Fibroblast of the aortic adventitia (primary cell): Measurements from ENCODE around the gene MAP3K7. TPM values are rescaled to one million over a fixed set of nuclear protein-coding genes. Genes with fewer than 3 reads are reported as not detected.

ENCODE experiments used
- DNase-seq: peaks from one replicate; pipeline ENCODE4 v3.0.0-alpha.2; 2010; ENCODE audit warnings: low read depth
- H3K4me3 ChIP-seq: 2 replicates; pipeline ENCODE4 v1.5.1; 2011; ENCODE audit warnings: low read depth, mild to moderate bottlenecking, control low read depth, low read length, moderate library complexity
- total RNA-seq: library from RNA; depleted of rRNA; stranded (reverse); fragments of >200 nt; gene quantifications from 2 replicates; pipeline ENCODE4 v1.2.3, GENCODE V29; 2012; ENCODE audit warnings: low replicate concordance
- TF ChIP-seq, protein P1 (sequence below): IDR thresholded peaks from 2 replicates; pipeline ENCODE4 v1.5.1; 2011; ENCODE audit warnings: mild to moderate bottlenecking, low read length, control low read depth, inconsistent platforms; ENCODE audit not compliant: insufficient read depth

MAP3K7 gene
- total RNA-seq, 1 donor = 36.0 TPM

GRCh38 chr6:90495216-90495817, 91.6 kb downstream of the MAP3K7 start:
- H3K4me3 ChIP-seq = no peak overlapping the region
- TF ChIP-seq, protein P1, sequence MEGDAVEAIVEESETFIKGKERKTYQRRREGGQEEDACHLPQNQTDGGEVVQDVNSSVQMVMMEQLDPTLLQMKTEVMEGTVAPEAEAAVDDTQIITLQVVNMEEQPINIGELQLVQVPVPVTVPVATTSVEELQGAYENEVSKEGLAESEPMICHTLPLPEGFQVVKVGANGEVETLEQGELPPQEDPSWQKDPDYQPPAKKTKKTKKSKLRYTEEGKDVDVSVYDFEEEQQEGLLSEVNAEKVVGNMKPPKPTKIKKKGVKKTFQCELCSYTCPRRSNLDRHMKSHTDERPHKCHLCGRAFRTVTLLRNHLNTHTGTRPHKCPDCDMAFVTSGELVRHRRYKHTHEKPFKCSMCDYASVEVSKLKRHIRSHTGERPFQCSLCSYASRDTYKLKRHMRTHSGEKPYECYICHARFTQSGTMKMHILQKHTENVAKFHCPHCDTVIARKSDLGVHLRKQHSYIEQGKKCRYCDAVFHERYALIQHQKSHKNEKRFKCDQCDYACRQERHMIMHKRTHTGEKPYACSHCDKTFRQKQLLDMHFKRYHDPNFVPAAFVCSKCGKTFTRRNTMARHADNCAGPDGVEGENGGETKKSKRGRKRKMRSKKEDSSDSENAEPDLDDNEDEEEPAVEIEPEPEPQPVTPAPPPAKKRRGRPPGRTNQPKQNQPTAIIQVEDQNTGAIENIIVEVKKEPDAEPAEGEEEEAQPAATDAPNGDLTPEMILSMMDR = no peak
- no peak for DNase-seq

- TF ChIP-seq, protein P1 = no peak
- DNase-seq = peak; percentile 22
- no peak overlapping the region for H3K4me3 ChIP-seq
Observed at GRCh38 chr6:90494067-90494780, 92.6 kb downstream of the MAP3K7 start.

DNA sequence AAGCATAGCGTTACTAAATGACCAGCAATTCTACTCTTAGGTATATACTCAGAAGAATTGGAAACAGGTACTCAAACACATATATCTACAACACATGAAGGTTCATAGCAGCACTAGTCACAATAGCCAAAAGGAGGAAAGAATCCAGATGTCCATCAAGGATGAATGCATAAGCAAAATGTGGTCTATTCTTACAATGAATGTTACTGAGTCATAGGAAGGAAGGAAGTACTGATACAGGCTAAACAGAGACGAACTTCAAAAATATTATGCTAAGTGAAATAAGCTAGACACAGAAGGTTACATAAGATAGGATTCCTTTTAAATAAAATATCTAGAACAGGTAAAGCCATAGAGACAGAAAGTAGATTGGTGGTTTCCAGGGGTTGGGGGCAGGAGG, 93.5 kb downstream of the MAP3K7 start:
- peak; percentile 71 for DNase-seq
- TF ChIP-seq, protein P1 = no peak

GRCh38 chr6:90492798-90493197, 94.1 kb downstream of the MAP3K7 start:
- no peak for DNase-seq
- H3K4me3 ChIP-seq = no peak overlapping the region
- TF ChIP-seq, protein P1 = no peak

More for the DNA sequence above, 93.5 kb downstream of the MAP3K7 start:
- no peak overlapping the region for H3K4me3 ChIP-seq

- H3K4me3 ChIP-seq = no peak overlapping the region
- DNase-seq = no peak
- TF ChIP-seq, protein P1 = no peak
Observed at GRCh38 chr6:90492369-90492768, 94.5 kb downstream of the MAP3K7 start.

DNA sequence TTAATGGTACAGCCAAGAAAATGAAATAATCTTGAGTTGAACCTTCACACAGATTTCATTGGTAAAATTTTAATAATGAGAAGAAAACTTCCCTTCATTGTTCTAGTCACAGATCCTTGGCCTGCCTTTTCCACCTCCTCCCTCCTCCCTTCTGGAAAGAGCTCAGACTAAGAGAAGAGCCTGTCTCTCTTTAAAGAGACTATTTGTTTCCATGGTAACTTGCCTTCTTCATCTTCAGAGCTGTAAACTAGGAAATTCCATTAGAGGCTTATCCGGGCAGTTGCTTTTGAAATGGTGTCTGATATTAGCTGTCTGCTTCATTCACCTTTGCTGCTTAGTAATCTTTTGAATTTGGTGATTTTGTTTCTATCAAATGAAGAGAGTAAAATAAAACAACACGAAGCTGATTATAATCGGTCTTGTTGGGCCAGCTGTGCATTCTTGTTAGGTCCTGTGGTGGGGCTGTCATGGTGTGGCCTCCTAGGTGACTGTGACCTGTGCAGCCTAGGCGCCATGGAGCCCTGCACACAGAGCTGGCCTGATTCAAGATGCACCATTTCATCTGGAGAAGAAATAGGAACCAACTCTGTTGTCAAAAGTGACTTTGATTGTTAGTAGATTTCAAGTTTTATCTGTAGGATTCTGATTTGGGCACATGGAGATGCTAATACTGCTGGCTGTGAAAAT, 96.7 kb downstream of the MAP3K7 start:
- TF ChIP-seq, protein P1 = no peak
- DNase-seq = no peak
- H3K4me3 ChIP-seq = no peak overlapping the region
